ENCODE data around the gene DEFB128.
"Not testable (repeated sequence)": the region's sequence is repeated elsewhere in the genome, so short reads cannot be mapped to it uniquely, and the experiment has no call there.

The DEFB128 gene

DNA sequence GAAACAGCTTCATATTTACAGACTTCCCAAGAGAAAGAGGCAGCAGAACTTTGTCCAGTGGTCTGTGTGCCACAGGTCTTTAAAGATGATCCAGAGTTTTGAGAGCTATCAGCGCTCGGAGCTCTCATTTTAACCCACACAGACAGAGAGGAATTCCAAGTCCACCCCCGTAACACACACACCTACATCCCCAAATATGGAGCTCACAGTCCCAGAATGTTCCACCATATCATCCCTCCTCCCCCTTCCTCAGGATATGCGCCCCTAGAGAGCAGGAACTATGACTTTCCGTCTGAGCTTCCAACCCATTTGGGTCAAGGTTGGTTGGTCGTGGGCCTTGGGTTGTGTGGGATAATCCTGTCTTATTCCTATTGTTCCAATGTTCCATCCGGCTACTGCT is at the start of gene DEFB128:
DEFB128 (minus strand) TSS at position 101 of the 400 bp plus-strand sequence; CDS start at position 13, 88 bp downstream.
- DNase-seq (ENCODE audit: low read depth in 2 of 2), result no peak

- no peak for DNase-seq (ENCODE audit: low read depth in 2 of 2)
Observed at GRCh38 chr20:237929-238328, 48.4 kb upstream of the DEFB128 start.

DNA sequence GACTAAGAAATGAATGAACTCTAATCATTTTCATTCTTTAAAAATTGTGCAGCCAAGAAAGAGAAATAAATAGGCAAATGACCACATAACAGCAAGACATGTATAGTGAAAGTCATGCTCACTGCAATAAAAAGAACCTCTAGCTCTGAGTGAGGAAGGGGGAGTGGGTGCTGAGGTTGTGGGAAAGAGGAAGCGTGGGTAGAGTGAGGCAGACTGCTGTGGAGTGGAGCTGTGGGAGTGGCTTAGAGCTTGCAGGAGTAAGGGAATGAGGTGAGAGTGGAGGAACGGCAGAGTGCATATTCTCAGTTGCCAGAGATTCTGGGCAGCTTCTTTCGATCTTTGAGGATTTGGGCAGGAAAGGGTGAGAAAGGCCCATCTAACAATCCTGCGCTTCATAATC is 48.0 kb upstream of the DEFB128 start:
- DNase-seq (ENCODE audit: low read depth in 2 of 2), result peak; percentile 8 to 11

DNA sequence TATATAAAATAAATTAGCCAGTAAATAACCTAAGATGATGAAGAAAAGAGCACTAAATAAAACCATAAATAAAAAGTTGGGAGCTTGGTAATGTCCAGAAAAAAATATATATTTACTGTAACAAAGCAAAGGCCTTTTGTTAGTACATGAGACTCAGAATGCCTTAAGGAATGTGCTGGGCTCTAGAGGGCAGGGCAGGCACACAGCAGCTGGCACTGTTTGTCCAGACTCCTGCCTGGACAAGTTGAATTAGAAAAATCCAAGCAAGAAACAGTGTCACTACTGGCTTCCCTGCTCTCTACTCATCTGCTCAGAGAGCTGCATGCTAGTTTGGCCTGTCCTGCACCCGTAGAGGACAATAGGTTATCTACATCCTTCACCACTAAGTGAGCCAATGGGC is 46.4 kb upstream of the DEFB128 start:
- DNase-seq (ENCODE audit: low read depth in 2 of 2), result no peak

DNA sequence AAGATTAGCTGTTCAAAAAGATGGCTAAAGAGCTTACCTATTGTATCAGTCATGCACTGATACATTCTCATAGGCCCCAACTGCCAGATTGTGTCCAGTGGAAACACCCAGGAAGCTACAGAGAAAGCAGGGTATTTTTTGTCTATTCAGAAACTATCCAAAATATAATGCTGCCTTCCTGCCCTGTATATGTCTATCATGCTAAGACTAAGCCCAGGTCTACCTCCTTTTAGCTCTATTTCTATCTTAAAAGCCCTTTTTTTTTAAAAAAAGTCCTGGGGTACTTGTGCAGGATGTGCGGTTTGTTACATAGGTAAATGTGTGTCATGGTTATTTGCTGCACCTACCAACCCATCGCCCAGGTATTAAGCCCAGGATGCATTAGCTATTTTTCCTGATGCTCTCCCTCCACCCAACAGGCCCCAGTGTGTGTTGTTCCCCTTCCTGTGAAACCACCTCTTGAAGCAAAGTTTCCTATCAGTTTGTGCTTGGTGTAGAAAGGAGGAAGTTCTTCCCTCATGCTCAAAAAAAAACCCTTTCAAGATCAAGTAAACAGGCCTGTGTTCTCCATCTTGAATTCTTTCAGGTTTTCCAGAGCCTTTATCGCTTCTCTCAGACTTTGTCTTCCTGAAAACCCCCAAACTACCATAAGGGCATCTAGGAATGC is 38.1 kb upstream of the DEFB128 start:
- no peak for DNase-seq (ENCODE audit: low read depth in 2 of 2)

GRCh38 chr20:226958-227357 is 37.4 kb upstream of the DEFB128 start, which contains the start of gene DEFB129:
Gene DEFB129 (plus strand): TSS chr20:227258. CDS start chr20:227289, 31 bp downstream.
- DNase-seq (ENCODE audit: low read depth in 2 of 2), result no peak

GRCh38 chr20:225879-226278 is 36.4 kb upstream of the DEFB128 start:
- not testable (repeated sequence) for DNase-seq (ENCODE audit: low read depth in 2 of 2)

DNA sequence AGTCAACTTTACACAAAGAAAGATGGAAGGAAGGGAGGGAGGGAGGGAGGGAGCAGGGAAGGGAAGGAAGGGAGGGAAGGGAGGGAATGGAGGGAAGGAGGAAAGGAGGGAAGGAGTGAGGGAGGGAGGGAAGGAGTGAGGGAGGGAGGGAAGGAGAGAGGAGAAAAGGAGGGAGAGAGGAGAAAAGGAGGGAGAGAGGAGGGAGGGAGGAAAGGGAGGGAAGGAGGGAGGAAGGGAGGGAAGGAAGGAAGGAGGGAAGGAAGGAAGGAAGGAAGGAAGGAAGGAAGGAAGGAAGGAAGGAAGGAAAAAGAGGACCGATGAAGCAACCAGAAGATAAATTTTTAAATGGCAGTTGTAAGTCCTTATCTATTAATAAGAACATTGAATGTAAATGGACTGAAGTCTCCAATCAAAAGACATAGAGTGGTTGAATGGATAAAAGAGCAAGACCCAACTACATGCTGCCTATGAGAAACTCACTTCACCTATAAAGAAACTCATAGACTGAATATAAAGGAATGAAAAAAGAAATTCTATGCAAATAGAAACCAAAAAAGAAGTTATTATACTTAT is 31.8 kb upstream of the DEFB128 start:
- no peak for DNase-seq (ENCODE audit: low read depth in 2 of 2)

GRCh38 chr20:219290-220115 is 30.0 kb upstream of the DEFB128 start:
- DNase-seq (ENCODE audit: low read depth in 2 of 2), result no peak

DNA sequence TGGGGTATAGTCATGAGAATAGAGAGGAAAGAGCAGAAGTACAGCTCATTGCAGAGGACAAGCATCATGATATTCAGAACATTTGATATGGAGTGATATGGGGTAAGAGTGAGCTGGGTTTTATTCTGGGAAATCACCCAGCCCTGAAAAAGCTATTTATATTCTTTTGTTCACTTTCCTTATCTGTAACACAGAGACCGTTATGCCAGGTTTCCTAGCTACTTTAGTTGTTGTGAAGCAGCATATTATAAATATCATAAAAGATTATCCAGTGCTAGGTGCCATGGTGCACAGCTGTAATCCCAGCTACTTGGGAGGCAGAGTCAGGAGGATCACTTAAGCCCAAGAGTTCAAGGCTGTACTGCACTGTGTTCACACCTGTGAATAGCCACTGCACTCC is 27.8 kb upstream of the DEFB128 start:
- no peak for DNase-seq (ENCODE audit: low read depth in 2 of 2)

DNA sequence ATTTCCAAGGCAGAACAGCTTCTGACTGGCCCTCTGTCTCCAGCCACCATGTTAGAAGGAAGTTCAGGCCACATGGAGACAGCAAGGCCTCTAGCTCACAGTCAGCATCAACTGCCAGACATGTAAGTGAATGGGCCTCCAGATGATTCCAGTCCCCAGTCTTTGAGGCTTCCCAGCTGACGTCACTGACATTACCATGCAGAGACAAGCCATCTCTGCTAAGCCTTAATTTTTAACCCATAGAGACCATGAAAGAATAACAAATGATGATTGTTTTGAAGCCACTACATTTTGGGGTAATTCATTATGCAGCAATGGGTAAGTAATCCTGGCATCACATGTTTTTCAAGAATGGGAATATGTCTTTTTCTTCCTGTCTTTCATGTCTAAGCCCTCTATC is 26.3 kb upstream of the DEFB128 start:
- no peak for DNase-seq (ENCODE audit: low read depth in 2 of 2)

DNA sequence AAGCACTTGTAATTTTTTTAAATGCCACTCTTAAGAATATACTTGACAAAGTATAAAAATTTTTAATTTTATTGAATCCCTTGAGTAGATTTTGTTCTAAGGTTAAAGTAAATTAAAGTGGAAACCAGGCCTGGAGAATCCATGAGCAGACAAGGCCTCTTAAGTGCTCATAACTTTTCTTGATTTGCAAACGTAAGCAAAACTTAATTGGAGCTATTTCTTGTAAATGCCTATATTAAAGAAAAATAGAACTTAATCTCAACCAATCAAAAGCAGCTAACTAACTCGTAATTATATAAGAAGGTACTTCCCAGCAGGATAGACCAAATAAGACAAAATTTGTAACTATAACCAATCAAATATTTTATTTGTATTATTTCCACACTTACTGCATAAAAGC is 24.9 kb upstream of the DEFB128 start:
- no peak for DNase-seq (ENCODE audit: low read depth in 2 of 2)

DNA sequence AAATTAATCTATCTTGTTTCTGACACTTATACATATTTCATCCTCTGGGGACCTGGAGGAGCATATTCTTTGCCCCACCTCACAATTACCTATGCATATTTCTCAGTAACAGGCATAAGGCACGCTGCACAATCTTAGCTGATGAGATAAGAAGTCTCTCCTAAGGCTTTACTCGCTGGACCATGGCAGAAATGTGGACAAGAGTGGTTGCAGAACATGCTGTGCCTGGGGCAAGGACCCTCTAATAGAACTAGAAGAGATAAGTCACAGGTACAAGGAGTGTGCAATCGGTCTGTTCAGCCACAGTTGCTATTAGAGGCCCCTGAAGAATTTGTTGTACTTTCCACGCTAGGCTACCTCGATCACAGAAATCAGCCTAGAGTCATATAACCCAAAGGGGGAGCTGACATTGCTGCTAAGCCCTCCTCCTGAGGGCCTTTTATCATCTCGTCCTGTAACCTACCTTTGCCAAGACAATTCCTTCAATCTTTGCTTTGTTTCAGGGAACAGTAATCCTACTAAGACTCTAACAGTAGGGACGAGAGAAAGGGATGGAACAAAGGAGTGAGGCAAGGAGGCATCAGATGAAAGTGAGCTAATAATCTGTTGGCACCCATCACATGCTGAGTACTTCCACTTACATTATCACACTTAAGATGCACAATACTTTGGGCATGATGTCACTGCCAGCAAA is 21.4 kb upstream of the DEFB128 start:
- DNase-seq (ENCODE audit: low read depth in 2 of 2), result no peak

DNA sequence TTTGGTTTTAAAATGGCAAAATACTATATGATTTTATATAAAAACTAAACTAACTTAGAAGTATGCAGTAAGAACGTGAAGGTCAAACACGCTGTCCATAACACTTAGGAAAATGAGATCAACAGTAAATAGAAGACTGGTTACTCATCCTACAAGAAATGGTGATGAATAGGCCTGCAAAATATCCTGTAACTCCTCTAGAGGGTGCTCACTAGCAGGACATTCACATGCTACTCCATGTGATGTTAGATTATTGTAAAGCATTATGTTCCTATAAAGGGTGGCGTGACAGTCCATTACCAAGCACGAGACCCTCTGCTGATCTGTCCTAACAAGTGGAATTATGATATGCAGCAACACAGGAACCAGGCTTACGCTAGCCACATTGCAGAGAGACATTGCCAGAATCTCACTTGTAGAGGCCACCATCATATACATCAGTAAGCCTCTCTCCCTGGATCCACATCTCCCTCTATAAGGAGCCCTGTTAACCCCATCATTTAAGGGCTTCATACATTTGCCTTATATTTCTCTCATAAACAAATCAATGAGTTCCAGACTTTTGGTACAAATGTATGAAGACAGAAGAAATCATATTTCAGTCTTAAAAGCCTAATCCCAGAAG is 19.5 kb upstream of the DEFB128 start:
- DNase-seq (ENCODE audit: low read depth in 2 of 2), result no peak

- DNase-seq (ENCODE audit: low read depth in 2 of 2), result not testable (repeated sequence)
Observed at GRCh38 chr20:203630-204029, 14.1 kb upstream of the DEFB128 start.

GRCh38 chr20:199996-200395 is 10.5 kb upstream of the DEFB128 start:
- DNase-seq (ENCODE audit: low read depth in 2 of 2), result no peak

- DNase-seq (ENCODE audit: low read depth in 2 of 2), result no peak
Observed at GRCh38 chr20:198225-198624, 8.7 kb upstream of the DEFB128 start.

DNA sequence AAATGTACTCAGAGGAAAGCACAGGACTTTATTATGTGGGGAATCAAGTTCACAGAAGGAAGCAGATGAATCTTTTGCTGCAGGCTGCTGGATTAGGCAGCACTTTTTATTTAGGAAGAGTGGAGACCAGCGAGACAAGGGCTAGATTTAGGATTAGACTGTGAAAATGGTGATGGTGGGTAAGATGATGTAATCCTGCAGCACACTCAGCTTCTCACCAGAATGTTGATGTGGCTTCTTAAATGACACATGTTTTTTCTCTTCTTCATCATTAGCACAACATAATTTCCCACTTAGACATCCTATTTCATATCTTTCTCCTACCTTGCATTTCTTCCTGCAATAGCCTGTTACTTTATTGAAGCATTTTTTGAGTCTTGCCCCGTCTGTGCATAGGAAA is 1.8 kb downstream of the DEFB128 start:
- no peak for DNase-seq (ENCODE audit: low read depth in 2 of 2)

GRCh38 chr20:184288-184687 is 5.2 kb downstream of the DEFB128 start:
- DNase-seq (ENCODE audit: low read depth in 2 of 2), result no peak

- DNase-seq (ENCODE audit: low read depth in 2 of 2), result no peak
Observed at GRCh38 chr20:168876-169275, 20.6 kb downstream of the DEFB128 start.

GRCh38 chr20:164618-165017 is 24.9 kb downstream of the DEFB128 start:
- DNase-seq (ENCODE audit: low read depth in 2 of 2), result no peak

GRCh38 chr20:157154-157553 is 32.4 kb downstream of the DEFB128 start, which contains the start of gene DEFB127:
Gene DEFB127 (plus strand): TSS chr20:157454. CDS start chr20:157545, 91 bp downstream.
- DNase-seq (ENCODE audit: low read depth in 2 of 2), result no peak
